ENCODE measurements around the gene PLXNB3.

Gene PLXNB3

DNA sequence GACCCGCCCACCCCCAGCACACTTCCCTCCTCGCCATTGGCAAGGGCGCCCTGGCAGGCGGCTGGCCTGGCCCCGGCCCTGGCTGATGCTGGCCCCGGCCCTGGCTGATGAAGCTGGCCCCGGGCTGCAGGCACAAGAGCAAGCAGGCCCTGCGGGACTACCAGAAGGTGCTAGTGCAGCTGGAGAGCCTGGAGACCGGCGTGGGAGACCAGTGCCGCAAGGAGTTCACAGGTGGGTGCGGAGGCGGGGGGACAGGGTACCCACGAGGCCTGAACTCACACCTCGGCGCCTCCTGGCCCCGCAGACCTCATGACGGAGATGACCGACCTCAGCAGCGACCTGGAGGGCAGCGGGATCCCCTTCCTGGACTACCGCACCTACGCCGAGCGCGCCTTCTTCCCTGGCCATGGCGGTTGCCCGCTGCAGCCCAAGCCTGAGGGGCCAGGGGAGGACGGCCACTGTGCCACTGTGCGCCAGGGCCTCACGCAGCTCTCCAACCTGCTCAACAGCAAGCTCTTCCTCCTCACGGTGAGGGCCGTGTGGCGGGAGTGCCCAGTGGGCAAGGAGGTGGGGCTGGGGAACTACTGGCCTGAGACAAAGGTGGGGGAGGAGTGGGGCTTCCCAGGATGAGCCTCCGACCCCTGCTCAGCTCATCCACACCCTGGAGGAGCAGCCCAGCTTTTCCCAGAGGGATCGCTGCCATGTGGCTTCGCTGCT, 10.7 kb downstream of the PLXNB3 start:
- no peak for DNase-seq (ENCODE audit: low read depth)

DNA sequence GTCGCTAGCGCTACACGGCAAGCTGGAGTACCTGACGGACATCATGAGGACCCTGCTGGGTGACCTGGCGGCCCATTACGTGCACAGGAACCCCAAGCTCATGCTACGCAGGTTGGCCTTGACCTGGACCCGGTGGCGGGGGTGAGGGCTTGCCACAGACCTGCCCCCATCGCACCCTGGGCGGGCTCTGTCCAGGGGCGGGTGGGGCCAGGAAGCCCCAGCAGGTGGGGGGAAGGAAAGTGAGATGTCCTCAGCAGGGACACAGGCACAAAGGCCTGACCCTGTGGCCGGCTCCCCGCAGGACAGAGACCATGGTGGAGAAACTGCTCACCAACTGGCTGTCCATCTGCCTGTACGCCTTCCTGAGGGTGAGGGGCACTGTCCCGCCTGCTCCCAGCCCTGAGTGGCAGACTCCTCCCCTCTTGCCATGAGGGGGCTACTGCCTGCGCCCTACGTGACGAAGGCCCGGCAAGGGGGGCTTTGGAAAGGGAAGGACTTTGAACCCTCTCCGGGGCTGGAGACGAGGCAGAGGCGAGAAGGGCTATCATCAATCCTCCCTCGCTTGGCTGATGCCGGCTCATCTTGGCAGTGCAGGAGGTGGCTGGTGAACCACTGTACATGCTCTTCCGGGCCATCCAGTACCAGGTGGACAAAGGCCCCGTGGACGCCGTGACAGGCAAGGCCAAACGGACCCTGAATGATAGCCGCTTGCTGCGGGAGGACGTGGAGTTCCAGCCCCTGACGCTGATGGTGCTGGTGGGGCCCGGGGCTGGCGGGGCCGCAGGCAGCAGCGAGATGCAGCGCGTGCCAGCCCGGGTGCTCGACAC, 11.5 kb downstream of the PLXNB3 start:
- no peak for DNase-seq (ENCODE audit: low read depth)

DNA sequence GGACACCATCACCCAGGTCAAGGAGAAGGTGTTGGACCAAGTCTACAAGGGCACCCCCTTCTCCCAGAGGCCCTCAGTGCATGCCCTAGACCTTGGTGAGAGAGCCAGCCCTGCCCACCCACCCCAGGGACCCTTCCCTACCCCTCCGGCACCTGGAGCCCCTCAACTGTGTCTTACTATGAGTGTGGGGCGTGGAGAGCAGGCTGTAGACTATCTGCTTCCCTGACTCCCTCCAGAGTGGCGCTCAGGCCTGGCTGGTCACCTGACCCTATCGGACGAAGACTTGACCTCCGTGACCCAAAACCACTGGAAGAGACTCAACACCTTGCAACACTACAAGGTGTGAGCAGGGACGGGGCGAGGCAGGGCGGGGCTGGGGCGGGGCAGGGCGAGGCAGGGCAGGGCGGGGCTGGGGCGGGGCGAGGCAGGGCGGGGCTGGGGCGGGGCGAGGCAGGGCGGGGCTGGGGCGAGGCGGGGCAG, 12.1 kb downstream of the PLXNB3 start:
- DNase-seq (ENCODE audit: low read depth) = no peak

DNA sequence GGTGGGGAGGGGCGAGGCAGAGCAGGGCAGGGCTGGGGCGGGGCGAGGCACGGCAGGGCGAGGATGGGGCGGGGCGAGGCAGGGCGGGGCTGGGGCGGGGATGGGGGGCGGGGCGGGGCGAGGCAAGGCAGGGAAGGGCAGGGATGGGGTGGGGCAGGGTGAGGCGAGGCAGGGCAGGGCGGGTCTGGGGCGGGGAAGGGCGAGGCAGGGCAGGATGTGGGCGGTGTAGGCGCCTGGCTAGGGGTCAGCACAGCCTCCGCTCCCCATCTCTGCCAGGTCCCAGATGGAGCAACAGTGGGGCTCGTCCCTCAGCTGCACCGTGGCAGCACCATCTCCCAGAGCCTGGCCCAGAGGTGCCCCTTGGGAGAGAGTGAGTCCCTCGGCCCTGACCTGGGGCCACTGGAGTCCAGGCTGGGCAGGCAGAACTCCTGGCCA, 12.6 kb downstream of the PLXNB3 start:
- DNase-seq (ENCODE audit: low read depth) = no peak

DNA sequence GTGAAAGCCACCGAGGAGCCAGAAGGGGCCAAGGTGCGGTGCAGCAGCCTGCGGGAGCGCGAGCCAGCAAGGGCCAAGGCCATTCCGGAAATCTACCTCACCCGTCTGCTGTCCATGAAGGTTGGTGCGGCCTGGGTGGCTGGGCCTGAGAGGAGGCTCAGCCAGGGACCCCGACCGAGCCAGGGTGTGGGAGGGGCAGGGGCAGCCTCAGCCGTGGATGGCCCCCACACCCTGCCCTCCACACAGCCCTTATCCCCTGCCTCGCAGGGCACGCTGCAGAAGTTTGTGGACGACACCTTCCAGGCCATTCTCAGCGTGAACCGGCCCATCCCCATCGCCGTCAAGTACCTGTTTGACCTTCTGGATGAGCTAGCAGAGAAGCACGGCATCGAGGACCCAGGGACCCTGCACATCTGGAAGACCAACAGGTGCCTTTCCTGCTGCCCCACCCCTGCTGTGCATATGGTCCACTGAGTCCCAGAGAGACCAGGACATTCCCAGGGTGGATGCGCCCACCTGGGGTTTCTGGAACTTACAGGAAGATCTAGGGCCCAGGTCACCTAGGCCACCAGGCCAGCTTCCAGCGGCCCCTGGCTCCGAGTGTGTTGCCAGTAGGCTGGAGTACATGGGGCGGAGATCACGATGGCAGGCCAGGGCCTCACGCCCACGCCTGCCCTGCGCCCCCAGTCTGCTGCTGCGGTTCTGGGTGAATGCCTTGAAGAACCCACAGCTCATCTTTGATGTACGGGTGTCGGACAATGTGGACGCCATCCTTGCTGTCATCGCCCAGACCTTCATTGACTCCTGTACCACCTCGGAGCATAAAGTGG, 13.4 kb downstream of the PLXNB3 start:
- no peak for DNase-seq (ENCODE audit: low read depth)

DNA sequence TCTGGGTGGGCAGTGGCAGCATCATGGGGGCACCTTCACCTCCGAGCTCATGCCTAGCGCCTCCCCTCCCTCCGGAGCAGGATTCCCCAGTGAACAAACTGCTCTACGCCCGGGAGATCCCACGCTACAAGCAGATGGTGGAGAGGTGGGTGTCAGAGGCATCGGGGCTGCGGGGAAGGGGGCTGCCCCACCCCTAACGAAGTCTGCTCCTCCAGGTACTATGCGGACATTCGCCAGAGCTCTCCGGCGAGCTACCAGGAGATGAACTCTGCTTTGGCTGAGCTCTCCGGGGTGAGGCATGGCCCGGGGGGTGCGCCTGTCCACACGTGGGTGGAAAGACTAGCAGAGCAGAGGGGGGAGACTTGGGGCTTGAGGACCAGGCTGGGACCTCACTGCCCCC, 14.1 kb downstream of the PLXNB3 start:
- DNase-seq (ENCODE audit: low read depth) = no peak

DNA sequence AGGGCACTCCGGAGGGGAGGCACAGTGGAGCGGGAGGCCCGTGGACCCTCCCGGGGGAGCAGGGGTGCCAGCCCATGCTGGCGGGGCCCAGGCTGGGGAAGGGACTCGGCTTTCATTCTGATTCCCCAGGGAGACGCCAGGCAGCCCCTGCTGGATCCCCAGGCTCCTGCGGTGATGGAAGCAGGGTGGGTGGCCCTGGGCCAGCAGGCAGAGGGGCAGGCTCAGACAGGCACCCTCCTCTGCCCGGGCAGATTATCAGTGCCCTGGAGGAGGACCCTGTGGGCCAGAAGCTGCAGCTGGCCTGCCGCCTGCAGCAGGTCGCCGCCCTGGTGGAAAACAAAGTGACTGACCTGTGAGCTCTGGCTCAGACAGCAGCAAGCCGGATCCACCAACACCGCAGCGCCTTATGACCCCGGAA, 14.6 kb downstream of the PLXNB3 start:
- DNase-seq (ENCODE audit: low read depth) = no peak

DNA sequence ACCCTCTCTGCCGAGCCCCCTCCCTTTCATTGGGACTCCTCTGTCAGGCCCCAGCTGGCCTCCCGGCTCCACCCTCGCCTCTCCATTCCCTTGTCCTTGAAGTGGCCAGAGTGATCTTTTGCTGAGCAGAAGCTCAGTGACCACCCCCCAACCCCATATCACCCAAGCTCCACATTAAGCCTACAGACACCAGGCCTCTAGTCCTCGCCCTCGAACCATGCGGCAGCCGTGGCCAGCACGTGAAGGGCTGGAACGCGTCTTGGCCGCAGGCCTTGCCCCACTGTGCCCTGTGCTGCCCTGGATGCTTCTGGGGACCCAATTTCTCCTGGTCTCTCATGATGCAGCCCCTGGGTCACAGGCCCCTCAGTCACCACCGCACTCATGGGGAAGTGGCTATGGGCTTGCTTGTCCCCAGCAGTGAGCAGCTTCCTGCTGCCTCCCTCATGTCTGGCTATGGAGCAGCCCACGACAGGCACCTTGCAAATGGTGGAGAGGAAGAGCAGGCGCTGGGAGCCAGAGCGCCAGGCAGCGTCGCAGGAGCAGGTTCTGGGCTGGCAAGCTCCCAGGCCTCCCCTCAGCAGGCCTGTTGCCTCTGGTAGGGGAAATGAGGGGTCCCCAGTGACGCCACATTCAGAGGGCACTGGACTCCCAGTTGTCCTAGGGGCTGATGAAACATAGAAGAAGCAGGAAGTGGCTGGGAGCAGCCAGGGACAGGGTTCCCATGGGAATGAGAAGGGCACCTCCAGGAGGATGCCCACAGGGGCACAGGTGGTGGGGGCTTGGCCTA, 16.0 kb downstream of the PLXNB3 start:
- DNase-seq (ENCODE audit: low read depth) = no peak

DNA sequence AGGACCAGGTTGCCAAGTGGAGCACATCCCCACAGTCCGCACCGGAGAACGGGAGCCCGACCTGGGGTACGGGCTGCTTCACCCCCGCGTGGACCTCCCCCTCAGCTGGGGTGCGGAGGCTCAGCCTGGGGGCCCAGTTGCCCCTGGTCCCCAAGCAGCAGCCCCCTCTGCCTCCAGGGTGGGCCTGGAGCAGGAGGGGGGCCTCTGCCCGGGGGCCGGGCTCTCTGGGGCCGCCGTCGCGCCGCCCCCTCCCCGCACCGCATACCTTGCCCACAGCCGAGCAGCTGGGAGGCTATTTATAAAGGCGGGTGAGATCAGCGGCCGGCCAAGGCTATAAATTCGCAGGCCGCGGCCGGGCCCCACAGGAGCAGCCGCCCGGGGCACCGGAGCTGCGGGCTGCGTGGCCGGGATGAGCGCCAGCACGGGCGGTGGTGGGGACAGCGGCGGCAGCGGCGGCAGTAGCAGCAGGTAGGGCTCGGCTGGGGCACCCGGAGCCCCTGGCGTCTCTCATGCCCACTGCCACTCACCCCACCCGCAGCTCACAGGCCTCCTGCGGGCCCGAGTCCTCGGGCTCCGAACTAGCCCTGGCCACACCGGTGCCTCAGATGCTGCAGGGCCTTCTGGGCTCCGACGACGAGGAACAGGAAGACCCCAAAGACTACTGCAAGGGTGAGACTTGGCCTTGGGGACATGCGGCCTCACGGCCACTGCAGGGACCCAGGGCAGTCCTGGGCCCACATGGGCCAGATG, 16.8 kb downstream of the PLXNB3 start, which contains the start of gene SRPK3:
TSS of gene SRPK3 (plus strand) at position 364 of the 750 bp plus-strand sequence. CDS start at position 410, 46 bp downstream.
- no peak for DNase-seq (ENCODE audit: low read depth)

DNA sequence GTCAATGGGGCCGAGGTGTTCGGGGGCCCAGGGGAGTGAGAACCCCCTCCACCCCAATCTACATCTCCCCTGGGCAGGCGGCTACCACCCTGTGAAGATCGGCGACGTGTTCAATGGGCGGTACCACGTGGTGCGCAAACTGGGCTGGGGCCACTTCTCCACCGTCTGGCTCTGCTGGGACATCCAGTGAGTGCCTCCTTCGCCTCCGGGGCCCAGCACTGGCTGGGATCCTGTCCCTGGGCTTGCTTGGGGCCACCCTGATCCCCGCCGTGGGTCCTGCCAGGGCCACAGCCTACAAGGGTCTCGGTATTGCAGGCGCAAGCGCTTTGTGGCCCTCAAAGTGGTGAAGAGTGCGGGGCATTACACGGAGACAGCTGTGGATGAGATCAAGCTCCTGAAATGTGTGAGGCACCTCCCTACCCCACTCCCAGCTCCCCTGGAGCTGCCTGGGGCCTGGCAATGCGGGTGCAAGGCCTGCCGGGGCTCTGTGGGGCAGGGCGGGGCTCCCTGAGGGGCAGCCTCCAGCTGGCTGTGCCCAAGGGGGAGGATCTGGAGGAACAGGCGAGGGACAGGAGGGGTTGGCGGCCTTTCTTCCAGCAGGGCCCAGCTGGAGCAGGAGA, 17.5 kb downstream of the PLXNB3 start:
- DNase-seq (ENCODE audit: low read depth) = no peak

DNA sequence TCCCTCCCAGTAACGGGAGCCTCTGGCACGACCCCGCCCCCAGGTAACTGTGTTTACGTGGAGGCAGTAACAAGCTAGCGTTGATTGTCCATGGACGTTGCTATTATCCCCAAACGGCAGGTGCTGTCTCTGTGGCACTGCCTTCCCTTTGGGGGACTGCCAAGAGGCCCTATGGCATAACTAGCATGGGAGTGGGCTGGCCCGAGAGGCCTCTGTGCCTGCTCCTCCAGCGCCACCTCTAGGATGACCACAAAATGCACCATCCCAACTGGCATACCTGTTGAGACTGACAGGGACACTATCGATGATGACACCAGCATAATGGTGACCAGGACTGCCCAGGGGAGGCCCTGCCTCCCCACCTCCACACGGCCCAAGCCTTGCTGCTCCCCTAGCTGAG, 18.3 kb downstream of the PLXNB3 start:
- DNase-seq (ENCODE audit: low read depth) = no peak

DNA sequence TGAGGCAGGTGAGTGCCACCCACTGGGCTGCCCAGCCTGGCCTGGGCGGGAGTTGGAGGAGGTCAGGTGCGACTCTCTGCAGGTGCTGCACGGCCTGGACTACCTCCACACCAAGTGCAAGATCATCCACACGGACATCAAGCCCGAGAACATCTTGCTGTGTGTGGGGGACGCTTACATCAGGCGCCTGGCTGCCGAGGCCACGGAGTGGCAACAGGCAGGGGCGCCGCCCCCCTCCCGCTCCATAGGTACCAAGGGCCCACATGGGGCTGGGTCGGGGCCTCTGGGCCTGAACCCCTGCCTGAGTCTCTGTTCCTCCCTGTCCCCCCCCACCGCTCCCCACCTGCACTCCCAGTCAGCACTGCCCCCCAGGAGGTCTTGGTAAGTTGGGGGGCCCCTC, 18.8 kb downstream of the PLXNB3 start:
- no peak for DNase-seq (ENCODE audit: low read depth)

DNA sequence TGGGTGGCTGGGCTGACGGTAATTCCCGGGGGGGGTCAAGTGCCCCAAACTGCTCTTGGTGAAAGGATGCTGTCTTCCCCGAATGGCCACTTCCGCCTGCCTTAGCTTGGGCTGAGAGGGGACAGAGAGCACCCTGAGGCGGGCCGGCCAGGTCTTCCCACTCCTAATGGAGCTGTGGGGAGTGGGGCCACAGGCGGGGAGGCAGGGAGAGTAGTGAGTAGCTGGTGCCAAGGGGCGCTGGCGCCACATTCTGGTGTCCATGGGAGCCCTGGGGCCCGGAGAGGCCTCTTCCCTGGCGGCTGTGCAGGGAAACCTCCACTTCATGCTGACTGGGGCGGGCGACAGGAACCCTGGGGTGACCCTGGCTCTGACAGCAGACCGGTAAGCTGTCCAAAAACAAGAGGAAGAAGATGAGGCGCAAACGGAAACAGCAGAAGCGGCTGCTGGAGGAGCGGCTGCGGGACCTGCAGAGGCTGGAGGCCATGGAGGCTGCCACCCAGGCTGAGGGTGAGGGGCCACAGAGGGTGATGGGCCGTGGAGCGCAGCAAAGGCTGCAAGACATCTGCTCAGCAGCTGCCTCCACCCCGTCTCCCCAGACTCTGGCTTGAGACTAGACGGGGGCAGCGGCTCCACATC, 19.4 kb downstream of the PLXNB3 start:
- no peak for DNase-seq (ENCODE audit: low read depth)

DNA sequence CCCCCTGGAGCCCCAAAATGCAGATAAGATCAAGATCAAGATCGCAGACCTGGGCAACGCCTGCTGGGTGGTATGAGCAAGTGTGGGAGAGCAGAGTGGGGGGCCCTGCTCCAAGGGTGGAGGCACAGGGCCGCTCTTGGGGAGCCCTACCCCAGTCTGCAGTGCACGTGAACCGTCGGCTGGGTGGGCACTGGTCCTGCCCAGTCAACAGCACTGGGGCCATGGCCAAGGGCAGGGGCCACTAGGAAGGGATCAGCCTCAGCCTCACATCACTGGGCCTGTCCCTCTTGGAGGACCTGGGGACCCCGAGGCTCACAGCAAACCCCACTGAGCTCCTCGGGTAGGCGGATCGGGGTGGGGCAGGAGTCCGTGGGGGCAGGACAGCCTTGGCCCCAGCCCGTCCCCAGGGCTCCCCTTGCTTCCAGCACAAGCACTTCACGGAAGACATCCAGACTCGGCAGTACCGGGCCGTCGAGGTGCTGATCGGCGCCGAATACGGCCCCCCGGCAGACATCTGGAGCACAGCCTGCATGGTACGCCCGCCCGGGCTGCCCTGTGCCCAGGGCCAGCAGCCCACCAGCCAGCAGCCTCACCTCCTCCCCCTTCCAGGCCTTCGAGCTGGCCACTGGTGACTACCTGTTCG, 20.4 kb downstream of the PLXNB3 start:
- no peak for DNase-seq (ENCODE audit: low read depth)

DNA sequence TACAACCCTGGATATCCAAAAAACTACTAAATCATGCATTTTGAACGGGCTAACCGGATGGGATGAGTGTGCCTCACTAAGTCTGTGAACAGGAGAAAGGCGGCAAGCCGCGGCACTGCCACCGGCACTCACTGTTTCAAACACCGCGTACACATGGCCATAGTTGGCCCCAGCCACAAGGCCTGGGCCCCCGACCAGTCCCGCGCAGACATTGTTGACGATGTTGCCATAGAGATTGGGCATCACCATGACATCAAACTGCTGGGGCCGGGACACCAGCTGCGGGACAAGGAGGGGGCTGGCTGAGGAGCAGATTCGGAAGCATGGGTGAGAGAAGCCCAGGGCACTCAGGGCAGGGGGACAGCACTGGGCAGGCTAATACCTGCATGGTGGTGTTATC, 22.6 kb downstream of the PLXNB3 start:
- DNase-seq (ENCODE audit: low read depth) = no peak

DNA sequence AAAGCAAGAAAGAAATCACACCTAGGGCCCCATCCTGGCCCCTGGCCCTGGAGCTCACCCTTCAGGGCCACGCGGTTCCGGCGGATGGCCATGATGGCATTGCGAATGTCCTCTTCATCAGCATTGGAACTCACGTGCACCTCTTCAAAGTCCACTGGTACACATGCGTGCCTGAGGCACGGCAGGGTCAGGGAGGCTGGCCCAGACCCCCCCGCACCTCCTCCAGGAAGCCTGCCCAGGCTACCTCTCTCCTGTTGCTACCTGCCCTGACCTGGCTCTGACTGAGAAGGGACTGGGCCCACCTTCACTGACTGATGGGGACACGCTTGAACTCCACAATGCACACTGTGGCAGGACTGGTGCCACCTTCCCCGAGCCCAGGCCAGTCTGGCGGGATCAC, 25.6 kb downstream of the PLXNB3 start:
- no peak for DNase-seq (ENCODE audit: low read depth)

DNA sequence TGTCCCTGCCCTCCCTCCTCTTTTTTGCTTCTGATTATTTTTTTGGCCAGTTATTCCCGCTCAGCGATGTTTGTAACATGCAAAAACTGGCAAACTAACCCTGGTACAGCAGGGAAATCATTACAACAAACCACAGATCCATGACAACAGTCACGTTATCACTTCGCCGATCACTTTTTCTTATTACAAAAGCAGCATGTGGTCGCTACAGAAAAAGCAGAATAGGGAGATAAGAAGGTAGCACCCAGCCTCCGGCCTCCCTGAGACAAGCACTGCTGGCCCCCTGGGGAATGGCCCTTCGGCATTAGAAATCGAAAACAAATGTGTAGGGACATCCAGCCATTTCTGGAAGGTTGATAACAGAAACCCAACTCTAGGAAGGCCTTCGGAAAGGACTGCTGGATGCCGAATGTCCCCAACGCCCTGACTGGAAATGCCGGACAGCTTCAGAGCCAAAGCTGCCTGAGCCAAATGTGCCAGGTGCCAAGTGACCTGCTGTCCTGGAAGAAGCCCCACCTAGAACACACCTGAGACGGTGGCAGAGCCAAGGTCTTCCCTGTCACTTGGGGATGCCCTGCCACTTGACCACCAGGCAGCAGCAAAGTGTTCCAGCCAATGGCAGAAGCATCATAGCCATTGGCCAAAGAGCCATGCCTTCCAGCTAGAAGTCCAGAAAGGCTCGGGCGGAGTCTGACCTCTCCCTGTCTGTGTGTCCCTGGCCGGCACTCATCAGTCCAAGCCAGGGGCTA, 27.2 kb downstream of the PLXNB3 start:
- DNase-seq (ENCODE audit: low read depth) = no peak

DNA sequence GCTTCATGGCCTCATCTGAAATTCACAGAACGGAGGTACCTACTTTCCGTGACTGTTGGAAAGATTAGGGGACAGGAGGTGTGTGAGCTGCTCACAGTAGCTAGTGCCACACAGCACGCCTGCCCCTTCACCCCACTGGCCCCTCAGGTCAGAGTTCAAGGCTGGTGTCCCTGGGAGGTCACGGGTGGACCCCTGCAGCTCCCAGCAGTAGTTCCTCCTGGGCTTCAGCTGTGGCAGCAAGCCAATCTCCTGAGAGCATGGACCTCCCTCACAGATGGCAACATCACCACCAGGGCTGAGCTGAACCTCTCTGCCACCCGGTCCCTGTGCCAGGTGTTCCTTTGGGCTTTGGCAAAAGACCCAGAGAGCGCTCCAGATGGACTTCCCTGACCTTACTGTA, 28.3 kb downstream of the PLXNB3 start:
- DNase-seq (ENCODE audit: low read depth) = no peak

DNA sequence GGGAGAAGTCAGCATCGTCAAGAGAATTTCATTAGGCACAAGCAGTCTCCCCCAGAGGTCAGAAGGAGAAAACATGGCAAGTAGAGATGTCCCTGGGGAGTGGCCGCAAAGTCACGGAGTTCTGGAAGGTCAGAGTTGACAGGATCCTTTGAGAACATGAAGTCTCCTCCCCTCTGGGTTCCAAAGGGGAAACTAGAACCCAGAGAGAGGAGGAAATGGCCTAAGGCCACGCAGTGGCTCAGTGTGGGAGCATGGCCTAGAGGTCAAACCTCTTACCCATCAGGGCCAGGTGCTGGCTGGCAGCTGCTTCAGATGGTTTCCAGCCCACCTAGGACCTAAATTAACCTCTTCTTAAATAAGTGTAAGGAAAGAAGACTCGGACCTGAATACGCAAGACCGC, 29.2 kb downstream of the PLXNB3 start:
- DNase-seq (ENCODE audit: low read depth) = no peak
